ENCODE data around the gene SYNM. TPM values are rescaled to one million over a fixed set of nuclear protein-coding genes. Genes with fewer than 3 reads are reported as not detected.

SYNM gene
- total RNA-seq, 1 experiment from 2014 or later = 2.6 TPM

DNA sequence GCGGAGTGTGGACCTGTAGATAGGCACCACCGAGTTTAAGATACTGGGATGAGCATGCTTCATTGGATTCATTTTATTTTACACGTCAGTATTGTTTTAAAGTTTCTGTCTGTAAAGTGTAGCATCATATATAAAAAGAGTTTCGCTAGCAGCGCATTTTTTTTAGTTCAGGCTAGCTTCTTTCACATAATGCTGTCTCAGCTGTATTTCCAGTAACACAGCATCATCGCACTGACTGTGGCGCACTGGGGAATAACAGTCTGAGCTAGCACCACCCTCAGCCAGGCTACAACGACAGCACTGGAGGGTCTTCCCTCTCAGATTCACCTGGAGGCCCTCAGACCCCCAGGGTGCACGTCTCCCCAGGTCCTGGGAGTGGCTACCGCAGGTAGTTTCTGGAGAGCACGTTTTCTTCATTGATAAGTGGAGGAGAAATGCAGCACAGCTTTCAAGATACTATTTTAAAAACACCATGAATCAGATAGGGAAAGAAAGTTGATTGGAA is 29.5 kb downstream of the SYNM start:
- ChIA-PET CTCF (no interaction called here), POLR2A (ENCODE audit: low non-redundant PET) (no interaction called here)
- no peak overlapping the region for H3K4me3 ChIP-seq (ENCODE audit: low read depth, low read length, poor library complexity, severe bottlenecking)
- DNase-seq (ENCODE audit: low spot score) = no peak
- H3K9me3 ChIP-seq (ENCODE audit: low read depth, low read length, poor library complexity, severe bottlenecking) = no peaks in the 10 kb centered on the region
- intact Hi-C loops (cut with micrococcal nuclease; ENCODE audit: unreplicated experiment) = no loop called here
- no peaks in the 10 kb centered on the region for H3K4me1 ChIP-seq (ENCODE audit: insufficient read depth, low read length, poor library complexity, severe bottlenecking)
- no peaks in the 10 kb centered on the region for H3K36me3 ChIP-seq (ENCODE audit: insufficient read depth, low read length, poor library complexity, severe bottlenecking)
- H3K27me3 ChIP-seq (replicated peaks; ENCODE audit: insufficient read depth, low read depth, low read length, poor library complexity) = no peaks in the 10 kb centered on the region
- H3K27ac ChIP-seq (ENCODE audit: low read depth, low read length, poor library complexity, severe bottlenecking) = no peak overlapping the region
- no peak for TF ChIP-seq EZH2 (IDR thresholded peaks at IDR 0.05; ENCODE audit: borderline replicate concordance, low read depth, low read length, poor library complexity, severe bottlenecking)
- TF ChIP-seq, protein P1, sequence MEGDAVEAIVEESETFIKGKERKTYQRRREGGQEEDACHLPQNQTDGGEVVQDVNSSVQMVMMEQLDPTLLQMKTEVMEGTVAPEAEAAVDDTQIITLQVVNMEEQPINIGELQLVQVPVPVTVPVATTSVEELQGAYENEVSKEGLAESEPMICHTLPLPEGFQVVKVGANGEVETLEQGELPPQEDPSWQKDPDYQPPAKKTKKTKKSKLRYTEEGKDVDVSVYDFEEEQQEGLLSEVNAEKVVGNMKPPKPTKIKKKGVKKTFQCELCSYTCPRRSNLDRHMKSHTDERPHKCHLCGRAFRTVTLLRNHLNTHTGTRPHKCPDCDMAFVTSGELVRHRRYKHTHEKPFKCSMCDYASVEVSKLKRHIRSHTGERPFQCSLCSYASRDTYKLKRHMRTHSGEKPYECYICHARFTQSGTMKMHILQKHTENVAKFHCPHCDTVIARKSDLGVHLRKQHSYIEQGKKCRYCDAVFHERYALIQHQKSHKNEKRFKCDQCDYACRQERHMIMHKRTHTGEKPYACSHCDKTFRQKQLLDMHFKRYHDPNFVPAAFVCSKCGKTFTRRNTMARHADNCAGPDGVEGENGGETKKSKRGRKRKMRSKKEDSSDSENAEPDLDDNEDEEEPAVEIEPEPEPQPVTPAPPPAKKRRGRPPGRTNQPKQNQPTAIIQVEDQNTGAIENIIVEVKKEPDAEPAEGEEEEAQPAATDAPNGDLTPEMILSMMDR (conservative IDR thresholded peaks at IDR 0.05; ENCODE audit: low read depth, low read length) = no peak
- BruUV-seq (replicated peaks) = no TSS peak

DNA sequence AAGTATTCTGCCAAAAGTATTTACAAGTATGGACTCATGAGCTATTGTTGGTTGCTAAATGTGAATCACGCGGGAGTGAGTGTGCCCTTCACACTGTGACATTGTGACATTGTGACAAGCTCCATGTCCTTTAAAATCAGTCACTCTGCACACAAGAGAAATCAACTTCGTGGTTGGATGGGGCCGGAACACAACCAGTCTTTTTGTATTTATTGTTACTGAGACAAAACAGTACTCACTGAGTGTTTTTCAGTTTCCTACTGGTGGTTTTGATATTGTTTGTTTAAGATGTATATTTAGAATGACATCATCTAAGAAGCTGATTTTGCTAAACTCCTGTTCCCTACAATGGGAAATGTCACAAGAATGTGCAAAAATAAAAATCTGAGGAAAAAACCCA is 30.3 kb downstream of the SYNM start:
- intact Hi-C loops (cut with micrococcal nuclease; ENCODE audit: unreplicated experiment) = no loop called here
- TF ChIP-seq, protein P1 (conservative IDR thresholded peaks at IDR 0.05; ENCODE audit: low read depth, low read length) = no peak
- TF ChIP-seq EZH2 (IDR thresholded peaks at IDR 0.05; ENCODE audit: borderline replicate concordance, low read depth, low read length, poor library complexity, severe bottlenecking) = no peak

DNA sequence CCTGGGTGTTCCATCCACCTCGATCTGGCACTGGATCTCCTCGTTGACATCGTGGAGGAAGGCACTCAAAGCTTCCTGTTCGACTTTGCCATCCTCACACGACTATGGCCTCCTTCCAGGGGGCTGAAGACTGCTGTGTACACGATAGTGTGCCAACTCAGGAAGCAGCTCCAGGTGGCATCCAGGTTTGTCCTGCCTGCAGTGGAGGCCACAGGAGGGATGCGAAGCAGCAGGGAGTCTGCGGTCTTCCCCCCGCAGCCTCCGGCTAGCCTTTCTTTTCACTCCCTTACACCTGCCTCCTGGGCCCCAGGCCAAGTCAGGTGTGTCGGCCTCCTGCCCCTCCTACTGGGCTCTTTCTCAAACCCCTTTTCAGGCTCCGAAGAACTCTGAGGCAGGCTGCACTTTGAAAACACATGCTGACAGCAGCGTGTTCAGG is 32.2 kb downstream of the SYNM start:
- DNase-seq (ENCODE audit: low spot score) = no peak
- no peak for TF ChIP-seq EZH2 (IDR thresholded peaks at IDR 0.05; ENCODE audit: borderline replicate concordance, low read depth, low read length, poor library complexity, severe bottlenecking)
- TF ChIP-seq, protein P1 (conservative IDR thresholded peaks at IDR 0.05; ENCODE audit: low read depth, low read length) = no peak
- CTCF ChIA-PET = no interaction called here

More for the DNA sequence above, 30.3 kb downstream of the SYNM start:
- no peaks in the 10 kb centered on the region for H3K36me3 ChIP-seq (ENCODE audit: insufficient read depth, low read length, poor library complexity, severe bottlenecking)
- H3K4me3 ChIP-seq (ENCODE audit: low read depth, low read length, poor library complexity, severe bottlenecking) = no peak overlapping the region
- no peaks in the 10 kb centered on the region for H3K27me3 ChIP-seq (replicated peaks; ENCODE audit: insufficient read depth, low read depth, low read length, poor library complexity)
- BruUV-seq (replicated peaks) = no TSS peak
- ChIA-PET POLR2A (ENCODE audit: low non-redundant PET) (no interaction called here), CTCF (no interaction called here)
- no peaks in the 10 kb centered on the region for H3K9me3 ChIP-seq (ENCODE audit: low read depth, low read length, poor library complexity, severe bottlenecking)
- no peaks in the 10 kb centered on the region for H3K4me1 ChIP-seq (ENCODE audit: insufficient read depth, low read length, poor library complexity, severe bottlenecking)
- H3K27ac ChIP-seq (ENCODE audit: low read depth, low read length, poor library complexity, severe bottlenecking) = no peak overlapping the region
- DNase-seq (ENCODE audit: low spot score) = no peak

More for the DNA sequence above, 32.2 kb downstream of the SYNM start:
- no peaks in the 10 kb centered on the region for H3K9me3 ChIP-seq (ENCODE audit: low read depth, low read length, poor library complexity, severe bottlenecking)
- no peak overlapping the region for H3K4me3 ChIP-seq (ENCODE audit: low read depth, low read length, poor library complexity, severe bottlenecking)
- H3K4me1 ChIP-seq (ENCODE audit: insufficient read depth, low read length, poor library complexity, severe bottlenecking) = no peaks in the 10 kb centered on the region
- no peak overlapping the region for H3K27ac ChIP-seq (ENCODE audit: low read depth, low read length, poor library complexity, severe bottlenecking)
- intact Hi-C loops (cut with micrococcal nuclease; ENCODE audit: unreplicated experiment) = no loop called here
- no peaks in the 10 kb centered on the region for H3K27me3 ChIP-seq (replicated peaks; ENCODE audit: insufficient read depth, low read depth, low read length, poor library complexity)
- POLR2A ChIA-PET (ENCODE audit: low non-redundant PET) = no interaction called here
- H3K36me3 ChIP-seq (ENCODE audit: insufficient read depth, low read length, poor library complexity, severe bottlenecking) = no peaks in the 10 kb centered on the region
- no TSS peak for BruUV-seq (replicated peaks)

Data from A673 (cell line).